ENCODE results near the gene GNAI3.

Gene GNAI3

GRCh38 chr1:109630898-109631512 is 82.6 kb downstream of the GNAI3 start:
- H3K9me3 ChIP-seq (ENCODE audit: insufficient read depth, low read length, severe bottlenecking) = no peaks in the 10 kb centered on the region
- H3K4me2 ChIP-seq (ENCODE audit: insufficient read depth, low read length) = no peak overlapping the region
- no peak overlapping the region for H3K27ac ChIP-seq (ENCODE audit: low read length)
- no peaks in the 10 kb centered on the region for H3K4me1 ChIP-seq (ENCODE audit: insufficient read depth, low read length)
- no peaks in the 10 kb centered on the region for H4K20me1 ChIP-seq (ENCODE audit: insufficient read depth, low read length)
- no peak overlapping the region for H3K4me3 ChIP-seq (ENCODE audit: low read depth in 1 of 2, low read length in 2 of 2)
- ATAC-seq (ENCODE audit: insufficient read depth, low read depth) (no peak), DNase-seq (no peak)
- H2AFZ ChIP-seq (ENCODE audit: low read depth, low read length) = no peak overlapping the region
- TF ChIP-seq EZH2 (IDR thresholded peaks at IDR 0.05; ENCODE audit: borderline replicate concordance, low read depth, low read length, severe bottlenecking) = no peak
- TF ChIP-seq, protein P1, sequence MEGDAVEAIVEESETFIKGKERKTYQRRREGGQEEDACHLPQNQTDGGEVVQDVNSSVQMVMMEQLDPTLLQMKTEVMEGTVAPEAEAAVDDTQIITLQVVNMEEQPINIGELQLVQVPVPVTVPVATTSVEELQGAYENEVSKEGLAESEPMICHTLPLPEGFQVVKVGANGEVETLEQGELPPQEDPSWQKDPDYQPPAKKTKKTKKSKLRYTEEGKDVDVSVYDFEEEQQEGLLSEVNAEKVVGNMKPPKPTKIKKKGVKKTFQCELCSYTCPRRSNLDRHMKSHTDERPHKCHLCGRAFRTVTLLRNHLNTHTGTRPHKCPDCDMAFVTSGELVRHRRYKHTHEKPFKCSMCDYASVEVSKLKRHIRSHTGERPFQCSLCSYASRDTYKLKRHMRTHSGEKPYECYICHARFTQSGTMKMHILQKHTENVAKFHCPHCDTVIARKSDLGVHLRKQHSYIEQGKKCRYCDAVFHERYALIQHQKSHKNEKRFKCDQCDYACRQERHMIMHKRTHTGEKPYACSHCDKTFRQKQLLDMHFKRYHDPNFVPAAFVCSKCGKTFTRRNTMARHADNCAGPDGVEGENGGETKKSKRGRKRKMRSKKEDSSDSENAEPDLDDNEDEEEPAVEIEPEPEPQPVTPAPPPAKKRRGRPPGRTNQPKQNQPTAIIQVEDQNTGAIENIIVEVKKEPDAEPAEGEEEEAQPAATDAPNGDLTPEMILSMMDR (IDR thresholded peaks at IDR 0.05; ENCODE audit: borderline replicate concordance, extremely low read depth, low read length, poor library complexity, severe bottlenecking) = no peak
- H3K79me2 ChIP-seq (ENCODE audit: insufficient read depth, low read length) = no peaks in the 10 kb centered on the region
- no peak overlapping the region for H3K9ac ChIP-seq (ENCODE audit: low read depth, low read length)
- H3K27me3 ChIP-seq (ENCODE audit: insufficient read depth, low read length, poor library complexity) = no peaks in the 10 kb centered on the region
- H3K36me3 ChIP-seq (ENCODE audit: insufficient read depth, low read length) = peaks cover 55% of the 10 kb centered on the region

- no peak overlapping the region for H2AFZ ChIP-seq (ENCODE audit: low read depth, low read length)
- no peak overlapping the region for H3K9ac ChIP-seq (ENCODE audit: low read depth, low read length)
- no peak for ATAC-seq (ENCODE audit: insufficient read depth, low read depth)
- no peaks in the 10 kb centered on the region for H3K4me1 ChIP-seq (ENCODE audit: insufficient read depth, low read length)
- no peak overlapping the region for H3K4me2 ChIP-seq (ENCODE audit: insufficient read depth, low read length)
- no peak for DNase-seq
- no peak overlapping the region for H3K4me3 ChIP-seq (ENCODE audit: low read depth in 1 of 2, low read length in 2 of 2)
- no peak overlapping the region for H3K27ac ChIP-seq (ENCODE audit: low read length)
- TF ChIP-seq EZH2 (IDR thresholded peaks at IDR 0.05; ENCODE audit: borderline replicate concordance, low read depth, low read length, severe bottlenecking) = no peak
- TF ChIP-seq, protein P1 (IDR thresholded peaks at IDR 0.05; ENCODE audit: borderline replicate concordance, extremely low read depth, low read length, poor library complexity, severe bottlenecking) = no peak
- no peaks in the 10 kb centered on the region for H4K20me1 ChIP-seq (ENCODE audit: insufficient read depth, low read length)
- no peaks in the 10 kb centered on the region for H3K79me2 ChIP-seq (ENCODE audit: insufficient read depth, low read length)
- H3K36me3 ChIP-seq (ENCODE audit: insufficient read depth, low read length) = peaks cover 50% of the 10 kb centered on the region
- H3K9me3 ChIP-seq (ENCODE audit: insufficient read depth, low read length, severe bottlenecking) = no peaks in the 10 kb centered on the region
- no peaks in the 10 kb centered on the region for H3K27me3 ChIP-seq (ENCODE audit: insufficient read depth, low read length, poor library complexity)
Observed at GRCh38 chr1:109631513-109632505, 83.4 kb downstream of the GNAI3 start.

GRCh38 chr1:109632671-109633346 is 84.4 kb downstream of the GNAI3 start:
- H3K27ac ChIP-seq (ENCODE audit: low read length) = no peak overlapping the region
- H3K36me3 ChIP-seq (ENCODE audit: insufficient read depth, low read length) = peaks cover 41% of the 10 kb centered on the region
- no peaks in the 10 kb centered on the region for H3K4me1 ChIP-seq (ENCODE audit: insufficient read depth, low read length)
- no peak for TF ChIP-seq EZH2 (IDR thresholded peaks at IDR 0.05; ENCODE audit: borderline replicate concordance, low read depth, low read length, severe bottlenecking)
- TF ChIP-seq, protein P1 (IDR thresholded peaks at IDR 0.05; ENCODE audit: borderline replicate concordance, extremely low read depth, low read length, poor library complexity, severe bottlenecking) = no peak
- no peak overlapping the region for H3K9ac ChIP-seq (ENCODE audit: low read depth, low read length)
- no peak for DNase-seq
- no peak overlapping the region for H2AFZ ChIP-seq (ENCODE audit: low read depth, low read length)
- no peak overlapping the region for H3K4me2 ChIP-seq (ENCODE audit: insufficient read depth, low read length)
- no peaks in the 10 kb centered on the region for H4K20me1 ChIP-seq (ENCODE audit: insufficient read depth, low read length)
- 0 out of 3 replicates have a peak, but pooled peaks have one; percentile 13 for ATAC-seq (ENCODE audit: insufficient read depth, low read depth)
- H3K79me2 ChIP-seq (ENCODE audit: insufficient read depth, low read length) = no peaks in the 10 kb centered on the region
- H3K9me3 ChIP-seq (ENCODE audit: insufficient read depth, low read length, severe bottlenecking) = no peaks in the 10 kb centered on the region
- no peak overlapping the region for H3K4me3 ChIP-seq (ENCODE audit: low read depth in 1 of 2, low read length in 2 of 2)
- H3K27me3 ChIP-seq (ENCODE audit: insufficient read depth, low read length, poor library complexity) = no peaks in the 10 kb centered on the region

Data from DND-41 (cell line).